ENCODE results near the gene AHDC1. TPM values are rescaled to one million over a fixed set of nuclear protein-coding genes. Genes with fewer than 3 reads are reported as not detected.

Gene AHDC1
- total and polyA plus RNA-seq, 9 of the 15 experiments (the other 6 are each of a cell fraction or from before 2014, with no cell fraction given), result 0.21 to 36.4 (median 4.7) TPM

- TF ChIP-seq CUX1 (CRISPR knock-in tag; IDR thresholded peaks at IDR 0.05), result no peak
- no peak for TF ChIP-seq ZNF583 (CRISPR knock-in tag; IDR thresholded peaks at IDR 0.05)
- no peak for TF ChIP-seq JUN (IDR thresholded peaks at IDR 0.05; ENCODE audit: borderline replicate concordance, low read depth, low read length)
- TF ChIP-seq JUN (CRISPR knock-in tag; IDR thresholded peaks at IDR 0.05; ENCODE audit: borderline replicate concordance), result no peak
- TF ChIP-seq KDM5B (IDR thresholded peaks at IDR 0.05; ENCODE audit: insufficient replicate concordance, low read depth, low read length), result no peak
- TF ChIP-seq NFIC (IDR thresholded peaks at IDR 0.05), result no peak
- 0 out of 2 replicates have a peak, but pooled peaks have one; percentile 24 for TF ChIP-seq ZNF589 (CRISPR knock-in tag; IDR thresholded peaks at IDR 0.05; ENCODE audit: low read depth)
- TF ChIP-seq PTRF (tag; IDR thresholded peaks at IDR 0.05), result peak; percentile 67
- no peak for TF ChIP-seq SIN3B (IDR thresholded peaks at IDR 0.05; ENCODE audit: low read depth)
- TF ChIP-seq ZNF592 (IDR thresholded peaks at IDR 0.05), result peak; percentile 93
- TF ChIP-seq SREBF1 (IDR thresholded peaks at IDR 0.05; ENCODE audit: borderline replicate concordance, low read depth, low read length), result no peak
Measured at GRCh38 chr1:27509127-27510080, 94.5 kb downstream of the AHDC1 start (continued).

All from K562 (cell line).